K562 (cell line): ENCODE data around the gene CFAP157. TPM values are rescaled to one million over a fixed set of nuclear protein-coding genes. Genes with fewer than 3 reads are reported as not detected.

Experiments used
- ESRRB ChIP-seq: fragments of 250-450 bp; sonication (Bioruptor Pico); IDR thresholded peaks from 2 replicates; pipeline ENCODE4 v1.5.0; 2020; ENCODE audit warnings: mild to moderate bottlenecking, moderate library complexity, borderline replicate concordance
- PHF8 ChIP-seq: fragments of 200-600 bp; sonication (generic); IDR thresholded peaks from 2 replicates; pipeline ENCODE4 v1.6.1; 2012; ENCODE audit warnings: mixed run types, mild to moderate bottlenecking, inconsistent platforms, low read length, moderate library complexity, borderline replicate concordance
- REST ChIP-seq, 2 experiments: fragments of 450-650 bp; formaldehyde crosslinking in 1 of 2; IDR thresholded peaks; 2 replicates each; pipeline versions ENCODE4 v1.4.0 to v1.6.1; 2014 to 2020; ENCODE audit warnings: mild to moderate bottlenecking in 2 of 2, borderline replicate concordance in 1 of 2, low read depth in 1 of 2
- polyA plus RNA-seq, 8 experiments: library from polyadenylated mRNA; depleted of rRNA in 4 of 8; stranded (reverse) in 5 of 8; unstranded in 3 of 8; fragments of >200 nt; fragmentation: Nextera tagmentation in 2 of 8; fragmentation: Illumina TruSeq in 1 of 8; extraction: Ambion mirVana in 2 of 8; extraction: Trizol in 1 of 8; gene quantifications; 2 replicates each; pipeline versions ENCODE4 v1.2.1 to v1.2.3, GENCODE V29; 2011 to 2014; ENCODE audit warnings: inconsistent platforms in 1 of 8, missing spikeins in 1 of 8
- total RNA-seq, 7 experiments: library from RNA; depleted of rRNA in 6 of 7; stranded (reverse); fragments of >200 nt in 6 of 7; fragmentation: Illumina TruSeq in 2 of 7; extraction: Trizol in 2 of 7; gene quantifications; 2 replicates each; pipeline versions ENCODE4 v1.2.1 to v1.2.3, GENCODE V29; 2011 to 2021; ENCODE audit warnings: low replicate concordance in 1 of 7
- TF ChIP-seq, protein P1 (sequence below): fragments of 450-650 bp; IDR thresholded peaks from 2 replicates; pipeline ENCODE4 v1.6.1; 2016; ENCODE audit warnings: mild to moderate bottlenecking, moderate library complexity

The CFAP157 gene
- total and polyA plus RNA-seq, 9 of the 15 experiments (the other 6 are each of a cell fraction or from before 2014, with no cell fraction given) = 0.03 TPM; not detected in 8

- peak; percentile 99 for TF ChIP-seq REST (IDR thresholded peaks at IDR 0.05; ENCODE audit: borderline replicate concordance)
- TF ChIP-seq REST (CRISPR knock-in tag; IDR thresholded peaks at IDR 0.05; ENCODE audit: low read depth) = peak; percentile 97
- no peak for TF ChIP-seq ESRRB (CRISPR knock-in tag)
- no peak for TF ChIP-seq PHF8
- TF ChIP-seq, protein P1, sequence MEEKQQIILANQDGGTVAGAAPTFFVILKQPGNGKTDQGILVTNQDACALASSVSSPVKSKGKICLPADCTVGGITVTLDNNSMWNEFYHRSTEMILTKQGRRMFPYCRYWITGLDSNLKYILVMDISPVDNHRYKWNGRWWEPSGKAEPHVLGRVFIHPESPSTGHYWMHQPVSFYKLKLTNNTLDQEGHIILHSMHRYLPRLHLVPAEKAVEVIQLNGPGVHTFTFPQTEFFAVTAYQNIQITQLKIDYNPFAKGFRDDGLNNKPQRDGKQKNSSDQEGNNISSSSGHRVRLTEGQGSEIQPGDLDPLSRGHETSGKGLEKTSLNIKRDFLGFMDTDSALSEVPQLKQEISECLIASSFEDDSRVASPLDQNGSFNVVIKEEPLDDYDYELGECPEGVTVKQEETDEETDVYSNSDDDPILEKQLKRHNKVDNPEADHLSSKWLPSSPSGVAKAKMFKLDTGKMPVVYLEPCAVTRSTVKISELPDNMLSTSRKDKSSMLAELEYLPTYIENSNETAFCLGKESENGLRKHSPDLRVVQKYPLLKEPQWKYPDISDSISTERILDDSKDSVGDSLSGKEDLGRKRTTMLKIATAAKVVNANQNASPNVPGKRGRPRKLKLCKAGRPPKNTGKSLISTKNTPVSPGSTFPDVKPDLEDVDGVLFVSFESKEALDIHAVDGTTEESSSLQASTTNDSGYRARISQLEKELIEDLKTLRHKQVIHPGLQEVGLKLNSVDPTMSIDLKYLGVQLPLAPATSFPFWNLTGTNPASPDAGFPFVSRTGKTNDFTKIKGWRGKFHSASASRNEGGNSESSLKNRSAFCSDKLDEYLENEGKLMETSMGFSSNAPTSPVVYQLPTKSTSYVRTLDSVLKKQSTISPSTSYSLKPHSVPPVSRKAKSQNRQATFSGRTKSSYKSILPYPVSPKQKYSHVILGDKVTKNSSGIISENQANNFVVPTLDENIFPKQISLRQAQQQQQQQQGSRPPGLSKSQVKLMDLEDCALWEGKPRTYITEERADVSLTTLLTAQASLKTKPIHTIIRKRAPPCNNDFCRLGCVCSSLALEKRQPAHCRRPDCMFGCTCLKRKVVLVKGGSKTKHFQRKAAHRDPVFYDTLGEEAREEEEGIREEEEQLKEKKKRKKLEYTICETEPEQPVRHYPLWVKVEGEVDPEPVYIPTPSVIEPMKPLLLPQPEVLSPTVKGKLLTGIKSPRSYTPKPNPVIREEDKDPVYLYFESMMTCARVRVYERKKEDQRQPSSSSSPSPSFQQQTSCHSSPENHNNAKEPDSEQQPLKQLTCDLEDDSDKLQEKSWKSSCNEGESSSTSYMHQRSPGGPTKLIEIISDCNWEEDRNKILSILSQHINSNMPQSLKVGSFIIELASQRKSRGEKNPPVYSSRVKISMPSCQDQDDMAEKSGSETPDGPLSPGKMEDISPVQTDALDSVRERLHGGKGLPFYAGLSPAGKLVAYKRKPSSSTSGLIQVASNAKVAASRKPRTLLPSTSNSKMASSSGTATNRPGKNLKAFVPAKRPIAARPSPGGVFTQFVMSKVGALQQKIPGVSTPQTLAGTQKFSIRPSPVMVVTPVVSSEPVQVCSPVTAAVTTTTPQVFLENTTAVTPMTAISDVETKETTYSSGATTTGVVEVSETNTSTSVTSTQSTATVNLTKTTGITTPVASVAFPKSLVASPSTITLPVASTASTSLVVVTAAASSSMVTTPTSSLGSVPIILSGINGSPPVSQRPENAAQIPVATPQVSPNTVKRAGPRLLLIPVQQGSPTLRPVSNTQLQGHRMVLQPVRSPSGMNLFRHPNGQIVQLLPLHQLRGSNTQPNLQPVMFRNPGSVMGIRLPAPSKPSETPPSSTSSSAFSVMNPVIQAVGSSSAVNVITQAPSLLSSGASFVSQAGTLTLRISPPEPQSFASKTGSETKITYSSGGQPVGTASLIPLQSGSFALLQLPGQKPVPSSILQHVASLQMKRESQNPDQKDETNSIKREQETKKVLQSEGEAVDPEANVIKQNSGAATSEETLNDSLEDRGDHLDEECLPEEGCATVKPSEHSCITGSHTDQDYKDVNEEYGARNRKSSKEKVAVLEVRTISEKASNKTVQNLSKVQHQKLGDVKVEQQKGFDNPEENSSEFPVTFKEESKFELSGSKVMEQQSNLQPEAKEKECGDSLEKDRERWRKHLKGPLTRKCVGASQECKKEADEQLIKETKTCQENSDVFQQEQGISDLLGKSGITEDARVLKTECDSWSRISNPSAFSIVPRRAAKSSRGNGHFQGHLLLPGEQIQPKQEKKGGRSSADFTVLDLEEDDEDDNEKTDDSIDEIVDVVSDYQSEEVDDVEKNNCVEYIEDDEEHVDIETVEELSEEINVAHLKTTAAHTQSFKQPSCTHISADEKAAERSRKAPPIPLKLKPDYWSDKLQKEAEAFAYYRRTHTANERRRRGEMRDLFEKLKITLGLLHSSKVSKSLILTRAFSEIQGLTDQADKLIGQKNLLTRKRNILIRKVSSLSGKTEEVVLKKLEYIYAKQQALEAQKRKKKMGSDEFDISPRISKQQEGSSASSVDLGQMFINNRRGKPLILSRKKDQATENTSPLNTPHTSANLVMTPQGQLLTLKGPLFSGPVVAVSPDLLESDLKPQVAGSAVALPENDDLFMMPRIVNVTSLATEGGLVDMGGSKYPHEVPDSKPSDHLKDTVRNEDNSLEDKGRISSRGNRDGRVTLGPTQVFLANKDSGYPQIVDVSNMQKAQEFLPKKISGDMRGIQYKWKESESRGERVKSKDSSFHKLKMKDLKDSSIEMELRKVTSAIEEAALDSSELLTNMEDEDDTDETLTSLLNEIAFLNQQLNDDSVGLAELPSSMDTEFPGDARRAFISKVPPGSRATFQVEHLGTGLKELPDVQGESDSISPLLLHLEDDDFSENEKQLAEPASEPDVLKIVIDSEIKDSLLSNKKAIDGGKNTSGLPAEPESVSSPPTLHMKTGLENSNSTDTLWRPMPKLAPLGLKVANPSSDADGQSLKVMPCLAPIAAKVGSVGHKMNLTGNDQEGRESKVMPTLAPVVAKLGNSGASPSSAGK = no peak
These were observed 44.7 kb downstream of the CFAP157 start (continued) for GRCh38 chr9:127751269-127752054.
